Left colon (tissue), 2 donors: ENCODE measurements around the gene RHCE. TPM values are rescaled to one million over a fixed set of nuclear protein-coding genes. Genes with fewer than 3 reads are reported as not detected.
"Not testable (repeated sequence)": the region's sequence is repeated elsewhere in the genome, so short reads cannot be mapped to it uniquely, and the experiment has no call there.

Experiments used
- ATAC-seq: fragments of 200-7000 bp; cut with Tn5 transposase; one replicate; pipeline ENCODE4 v1.9.1; 2020; ENCODE audit warnings: mild to moderate bottlenecking, moderate library complexity
- DNase-seq, 2 donors: peaks; one replicate each; pipeline ENCODE4 v3.0.0-alpha.2; 2020
- intact Hi-C, 2 donors: fragments of 100-400 bp; cut with DNase I in 1 of 2; cut with micrococcal nuclease in 1 of 2; formaldehyde crosslinking; loops; one replicate each; pipeline versions ENCODE4 v1.11.2 to v1.14.0; 2022; cut with DNase I, micrococcal nuclease
- total RNA-seq, 2 donors: library from RNA; stranded (reverse); fragmentation: NEBNext Ultra II Directional; extraction: Animal tissue kit (Norgen Biotek cat#: 25700); gene quantifications; one replicate each; pipeline ENCODE4 v1.2.1, GENCODE V29; 2021
- donor health status: DM: no; HTN: no; CAD: no.
- donor health status: DM: yes; HTN: yes; CAD: no.

RHCE gene
- total RNA-seq, 2 donors from 2014 or later, result 0.31 TPM; not detected in 1

DNA sequence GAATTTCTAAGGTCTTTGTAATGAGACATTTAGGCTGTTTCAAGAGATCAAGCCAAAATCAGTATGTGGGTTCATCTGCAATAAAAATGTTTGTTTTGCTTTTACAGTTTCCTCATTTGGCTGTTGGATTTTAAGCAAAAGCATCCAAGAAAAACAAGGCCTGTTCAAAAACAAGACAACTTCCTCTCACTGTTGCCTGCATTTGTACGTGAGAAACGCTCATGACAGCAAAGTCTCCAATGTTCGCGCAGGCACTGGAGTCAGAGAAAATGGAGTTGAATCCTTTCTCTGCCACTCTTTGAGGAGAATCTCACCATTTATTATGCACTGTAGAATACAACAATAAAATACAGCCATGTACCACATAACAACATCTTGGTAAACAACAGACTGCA is 91.8 kb downstream of the RHCE start:
- intact Hi-C loops, ATAC-seq, DNase-seq: not testable (repeated sequence)

DNA sequence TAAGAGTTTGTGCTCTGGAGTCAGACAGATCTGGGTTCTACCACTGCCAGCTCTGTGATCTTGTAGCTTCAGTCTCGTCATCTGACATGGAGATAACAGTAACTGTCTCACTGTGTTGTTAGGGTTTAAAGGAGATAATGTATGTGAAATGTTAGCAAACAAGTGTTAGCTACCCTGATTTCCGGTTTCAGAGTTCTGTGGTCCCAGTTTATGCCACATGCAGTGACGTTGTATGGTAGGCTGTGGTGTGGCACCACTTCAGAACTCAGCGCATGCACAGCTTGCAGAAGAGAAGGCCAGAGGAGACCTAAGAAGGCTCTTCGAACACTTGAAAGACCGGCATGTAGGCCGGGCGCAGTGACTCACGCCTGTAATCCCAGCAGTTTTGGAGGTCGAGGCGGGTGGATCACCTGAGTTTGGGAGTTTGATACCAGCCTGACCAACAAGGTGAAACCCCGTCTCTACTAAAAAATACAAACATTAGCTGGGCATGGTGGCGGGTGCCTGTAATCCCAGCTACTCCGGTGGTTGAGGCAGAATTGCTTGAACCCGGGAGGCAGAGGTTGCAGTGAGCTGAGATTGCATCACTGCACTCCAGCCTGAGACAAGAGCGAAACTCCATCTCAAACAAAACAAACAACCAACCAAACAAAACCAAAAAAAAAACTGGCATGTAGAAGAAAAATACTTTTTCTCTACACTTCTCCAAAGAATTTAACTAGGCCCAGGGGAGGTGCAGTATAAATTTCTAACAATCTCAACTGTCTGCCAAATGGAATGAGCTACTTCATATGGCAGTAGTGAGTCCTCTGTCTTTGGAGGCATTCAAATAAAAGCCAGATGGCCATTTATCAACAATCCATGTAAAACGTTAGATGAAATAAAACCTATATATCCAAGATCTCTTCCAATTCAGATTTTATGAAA is 92.5 kb downstream of the RHCE start:
- intact Hi-C loops, DNase-seq, ATAC-seq: not testable (repeated sequence)

DNA sequence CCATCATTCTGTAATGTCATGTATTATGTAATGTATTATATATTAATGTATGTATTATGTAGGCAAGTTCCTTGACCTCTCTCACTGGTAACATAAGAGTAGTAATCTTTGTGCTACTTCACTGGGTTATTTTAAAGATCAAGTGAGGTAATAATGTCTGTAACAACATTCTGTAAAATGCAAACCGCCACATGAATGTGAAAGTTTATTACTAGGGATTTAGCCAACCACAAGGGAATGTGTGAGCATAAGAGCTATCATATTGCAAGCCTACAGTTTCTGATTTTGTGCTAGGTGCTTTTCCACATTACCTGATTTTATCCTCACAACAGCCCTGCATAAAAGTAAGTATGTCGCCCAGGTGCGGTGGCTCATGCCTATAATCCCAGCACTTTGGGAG is 96.2 kb downstream of the RHCE start:
- ATAC-seq, DNase-seq, intact Hi-C loops: not testable (repeated sequence)

DNA sequence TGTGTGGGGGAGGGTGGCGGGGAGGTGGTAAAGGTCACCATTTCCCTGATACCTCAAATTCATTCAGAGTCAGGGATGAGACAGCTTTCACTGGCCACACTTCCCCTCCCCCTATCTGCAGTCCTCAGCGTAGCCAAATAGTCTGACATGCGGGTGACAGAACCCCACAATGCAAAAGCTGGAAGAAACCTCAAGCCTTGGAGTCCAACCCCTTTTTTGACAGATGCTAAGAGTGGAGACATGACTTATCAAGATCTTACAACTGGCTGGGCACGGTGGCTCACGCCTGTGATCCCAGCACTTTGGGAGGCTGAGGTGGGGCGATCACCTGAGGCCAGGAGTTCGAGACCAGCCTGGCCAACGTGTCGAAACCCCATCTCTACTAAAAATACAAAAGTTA is 98.5 kb downstream of the RHCE start:
- intact Hi-C loops, DNase-seq, ATAC-seq: not testable (repeated sequence)

DNA sequence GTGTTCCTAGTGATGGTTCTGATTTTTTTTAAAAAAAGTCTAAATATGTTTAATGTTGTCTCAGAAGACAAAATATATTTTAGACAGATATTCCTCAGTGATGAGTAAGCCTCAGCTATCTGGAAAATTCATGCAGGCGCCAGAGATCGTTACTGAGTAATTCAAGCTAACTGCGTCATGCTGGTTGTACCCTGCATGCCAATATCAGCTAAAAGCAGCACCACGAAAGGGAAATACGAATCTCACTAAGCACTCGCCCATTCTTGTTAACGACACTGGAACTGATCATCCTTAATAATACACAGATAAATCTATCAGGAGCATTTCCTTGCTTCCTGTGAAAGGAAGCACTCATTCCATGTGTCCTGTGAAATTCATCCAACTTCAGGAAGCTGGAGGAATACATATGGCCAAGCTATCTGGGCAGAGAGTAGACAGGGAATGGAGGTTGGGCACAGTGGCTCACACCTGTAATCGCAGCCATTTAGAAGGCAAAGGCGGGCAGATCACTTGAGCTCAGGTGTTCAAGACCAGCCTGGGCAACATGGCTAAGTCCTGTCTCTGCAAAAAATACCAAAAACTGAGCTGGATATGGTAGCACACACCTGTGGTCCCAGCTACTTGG is 100.2 kb downstream of the RHCE start:
- intact Hi-C loops, DNase-seq, ATAC-seq: not testable (repeated sequence)

DNA sequence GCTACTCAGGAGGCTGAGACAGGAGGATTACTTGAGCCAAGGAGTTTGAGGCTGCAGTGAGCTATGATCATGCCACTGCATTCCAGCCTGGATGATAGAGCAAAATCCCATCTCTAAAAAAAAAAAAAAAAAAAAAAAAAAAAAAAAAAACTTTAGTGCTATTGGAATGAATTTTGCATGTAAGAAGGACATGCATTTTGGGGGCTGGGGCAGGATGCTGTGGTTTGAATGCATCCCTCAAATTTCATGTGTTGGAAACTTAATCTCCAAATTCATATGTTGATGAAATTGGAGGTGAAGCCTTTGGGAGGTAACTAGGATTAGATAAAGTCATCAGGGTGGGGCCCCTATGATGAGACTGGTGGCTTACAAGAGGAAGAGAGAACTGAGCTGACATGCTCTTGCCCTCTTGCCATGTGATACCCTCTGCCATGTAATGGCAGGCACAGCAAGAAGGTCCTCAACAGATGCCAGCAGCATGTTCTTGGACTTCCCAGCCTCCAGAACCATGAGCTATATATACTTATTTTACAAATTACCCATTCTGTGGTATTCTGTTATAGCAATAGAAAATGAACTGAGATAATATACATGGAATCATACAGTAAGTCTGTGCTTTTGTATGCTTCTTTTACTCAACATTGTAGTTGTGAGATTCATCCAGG is 107.7 kb downstream of the RHCE start:
- ATAC-seq, intact Hi-C loops: not testable (repeated sequence)

More for the DNA sequence above, 107.7 kb downstream of the RHCE start:
- DNase-seq, result not testable (repeated sequence)

Other genes starting within 250 kb of the RHCE start
- gene SYF2, start 188.3 kb downstream of the RHCE start, total RNA-seq, result 10 to 100 TPM; 46.3 to 49.8 TPM
- 100 to 1,000 TPM; 130 to 132 TPM for gene RSRP1, start 173.4 kb downstream of the RHCE start, total RNA-seq
- not detected for gene RHD, start 148.3 kb downstream of the RHCE start, total RNA-seq
- 100 to 1,000 TPM; 115 to 141 TPM for gene TMEM50A, start 82.5 kb downstream of the RHCE start, total RNA-seq
- gene MACO1, start 10.1 kb upstream of the RHCE start, total RNA-seq, result 10 to 100 TPM; 19.4 to 25.9 TPM
- gene LDLRAP1, start 122.8 kb upstream of the RHCE start, total RNA-seq, result 10 to 100 TPM; 37.7 to 40.2 TPM
- 1 to 10 TPM; 1.7 to 6.0 TPM for gene MAN1C1, start 196.0 kb upstream of the RHCE start, total RNA-seq